CD4-positive, alpha-beta memory T cell (primary cell): Measurements from ENCODE around the gene MARK2. TPM values are rescaled to one million over a fixed set of nuclear protein-coding genes. Genes with fewer than 3 reads are reported as not detected.

ENCODE experiments used
- CTCF ChIA-PET: fragments of 350-600 bp; sonication (Branson Sonifier 250); formaldehyde crosslinking; loops from one replicate; lab custom pipeline; 2021; ENCODE audit warnings: inconsistent platforms; ENCODE audit not compliant: partially characterized antibody; lab: Charles Lee
- POLR2A ChIA-PET: fragments of 350-600 bp; sonication (Branson Sonifier 250); formaldehyde crosslinking; loops from one replicate; lab custom pipeline; 2021; ENCODE audit not compliant: partially characterized antibody; lab: Charles Lee
- DNase-seq, 5 donors: peaks; one replicate each; pipeline versions ENCODE4 v3.0.0 to v3.0.0-alpha.2; 2020 to 2022; ENCODE audit warnings: mixed read lengths in 1 of 5
- H3K27ac ChIP-seq: one replicate; pipeline ENCODE4 v1.7.0; 2013; ENCODE audit warnings: low read depth, low read length
- H3K27me3 ChIP-seq: 2 replicates; pipeline ENCODE4 v1.7.0; 2013; ENCODE audit warnings: mild to moderate bottlenecking, low read length, moderate library complexity; ENCODE audit not compliant: insufficient read depth
- H3K36me3 ChIP-seq: 2 replicates; pipeline ENCODE4 v1.7.0; 2013; ENCODE audit warnings: mild to moderate bottlenecking, low read length, moderate library complexity; ENCODE audit not compliant: insufficient read depth
- H3K4me1 ChIP-seq: 2 replicates; pipeline ENCODE4 v1.7.0; 2013; ENCODE audit warnings: mild to moderate bottlenecking, low read length, moderate library complexity; ENCODE audit not compliant: insufficient read depth
- H3K4me3 ChIP-seq, 2 donors: one replicate each; pipeline ENCODE4 v1.7.0; 2013; ENCODE audit warnings: low read length in 2 of 2, mild to moderate bottlenecking in 1 of 2
- H3K9me3 ChIP-seq, 2 donors: one replicate each; pipeline ENCODE4 v1.7.0; 2013; ENCODE audit warnings: low read length in 2 of 2, control low read depth in 1 of 2; ENCODE audit not compliant: control insufficient read depth in 1 of 2
- H3K27ac Mint-ChIP-seq, 7 donors: one replicate each; pipeline ENCODE4 v1.8.0; 2020 to 2021; ENCODE audit warnings: mixed read lengths in 7 of 7, mild to moderate bottlenecking in 6 of 7, inconsistent platforms in 3 of 7, moderate library complexity in 3 of 7
- H3K27me3 Mint-ChIP-seq, 2 donors: one replicate each; pipeline ENCODE4 v1.8.0; 2020 to 2021; ENCODE audit warnings: mixed read lengths in 2 of 2
- H3K36me3 Mint-ChIP-seq, 2 donors: one replicate each; pipeline ENCODE4 v1.8.0; 2020 to 2021; ENCODE audit warnings: mixed read lengths in 2 of 2, inconsistent platforms in 1 of 2, mild to moderate bottlenecking in 1 of 2
- H3K4me1 Mint-ChIP-seq, 4 donors: one replicate each; pipeline ENCODE4 v1.8.0; 2020 to 2021; ENCODE audit warnings: mixed read lengths in 4 of 4, mild to moderate bottlenecking in 1 of 4
- H3K4me3 Mint-ChIP-seq, 8 donors: one replicate each; pipeline ENCODE4 v1.8.0; 2020 to 2021; ENCODE audit warnings: mixed read lengths in 8 of 8, mild to moderate bottlenecking in 7 of 8, moderate library complexity in 6 of 8, inconsistent platforms in 3 of 8
- H3K9me3 Mint-ChIP-seq, 8 donors: one replicate each; pipeline ENCODE4 v1.8.0; 2020 to 2021; ENCODE audit warnings: mixed read lengths in 8 of 8, mild to moderate bottlenecking in 5 of 8, inconsistent platforms in 3 of 8, moderate library complexity in 1 of 8
- intact Hi-C: fragments of 100-400 bp; cut with micrococcal nuclease; formaldehyde crosslinking; loops from one replicate; pipeline ENCODE4 v1.15.1; 2023
- polyA plus RNA-seq, 2 donors: library from polyadenylated mRNA; unstranded; fragments of 300-500 nt; fragmentation: Illumina TruSeq; gene quantifications; one replicate each; pipeline ENCODE4 v1.2.3, GENCODE V29; 2021
- total RNA-seq, 2 experiments: library from RNA; stranded (reverse); gene quantifications; one replicate each; pipeline ENCODE4 v1.2.3, GENCODE V29; 2021

MARK2 gene
- total and polyA plus RNA-seq, 4 experiments from 2014 or later: 25.1 to 68.0 (median 60.4) TPM

DNA sequence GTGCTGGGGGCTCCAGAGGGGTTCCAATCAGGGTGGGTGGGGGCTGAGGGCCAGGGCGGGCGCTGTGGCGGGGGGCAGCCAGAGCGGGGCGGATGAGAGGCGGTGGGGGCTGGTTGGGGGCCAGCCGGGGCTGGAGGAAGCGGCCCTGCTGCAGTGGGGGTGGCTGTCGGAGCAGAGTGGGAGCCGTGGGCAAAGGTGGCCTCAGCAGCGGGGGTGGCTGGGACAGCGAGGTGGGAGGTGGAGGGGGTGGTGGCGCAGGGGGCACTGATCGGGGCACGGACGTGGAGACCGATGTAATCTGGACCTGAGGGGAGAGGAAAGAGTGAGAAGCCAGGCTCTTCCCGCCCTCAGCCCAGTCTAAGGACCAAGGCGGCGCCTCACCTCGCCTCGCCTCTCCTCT, 73.0 kb downstream of the MARK2 start:
- Histone ChIP-seq H3K36me3 (peaks cover 18% of the 10 kb centered on the region), H3K4me1 (peaks cover 14% of the 10 kb centered on the region), H3K27ac (no peak overlapping the region), H3K9me3 (no peaks in the 10 kb centered on the region), H3K4me3 (no peak overlapping the region), H3K27me3 (no peaks in the 10 kb centered on the region)
- H3K4me1 Mint-ChIP-seq: peaks cover 0 to 10% (median 3%) of the 10 kb centered on the region in 4 donors
- H3K27me3 Mint-ChIP-seq: no peaks in the 10 kb centered on the region
- peaks cover 0 to 14% of the 10 kb centered on the region in 2 donors for H3K36me3 Mint-ChIP-seq
- ChIA-PET CTCF (no interaction called here), POLR2A (no interaction called here)
- H3K9me3 Mint-ChIP-seq: no peaks in the 10 kb centered on the region
- DNase-seq: no peak
- intact Hi-C loops: no loop called here
- H3K4me3 Mint-ChIP-seq: no peak overlapping the region
- peak overlapping the region in 1 of 7 donors; percentile 72 for H3K27ac Mint-ChIP-seq

DNA sequence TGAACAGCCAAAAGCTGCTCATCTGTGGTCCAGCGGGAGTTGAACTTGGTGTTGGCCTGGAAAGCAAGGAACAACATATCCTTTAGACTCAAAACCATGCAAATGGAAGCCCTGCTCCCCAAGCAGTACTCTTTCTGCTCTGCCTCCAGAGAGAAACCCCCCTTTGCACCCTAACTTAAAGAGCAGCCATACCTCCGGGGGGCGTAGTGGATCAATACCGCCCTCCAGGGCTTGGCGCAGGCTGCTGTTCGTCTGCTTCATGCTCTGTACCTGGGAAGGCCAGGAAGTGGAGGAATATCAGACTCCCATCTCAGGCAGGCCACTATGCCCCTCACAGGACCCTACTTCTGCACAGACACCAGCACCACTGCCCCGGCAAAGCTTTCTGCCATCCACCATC, 73.8 kb downstream of the MARK2 start:
- no peak overlapping the region for H3K4me3 Mint-ChIP-seq
- H3K9me3 ChIP-seq: no peaks in the 10 kb centered on the region
- no peaks in the 10 kb centered on the region for H3K9me3 Mint-ChIP-seq
- H3K27me3 Mint-ChIP-seq: no peaks in the 10 kb centered on the region
- ChIA-PET POLR2A (no interaction called here), CTCF (interaction anchor here (2.0 kb wide), 1 partner anchor 12 kb away, joined by 4 read pairs; no protein-coding TSS in a partner anchor)
- peak overlapping the region in 1 of 7 donors; percentile 24 for H3K27ac Mint-ChIP-seq
- H3K36me3 Mint-ChIP-seq: peaks cover 0 to 13% of the 10 kb centered on the region in 2 donors
- H3K36me3 ChIP-seq: peaks cover 13% of the 10 kb centered on the region
- intact Hi-C loops: no loop called here
- peaks cover 1 to 12% (median 6%) of the 10 kb centered on the region in 4 donors for H3K4me1 Mint-ChIP-seq
- H3K4me1 ChIP-seq: peaks cover 19% of the 10 kb centered on the region
- H3K27ac ChIP-seq: no peak overlapping the region
- no peak overlapping the region for H3K4me3 ChIP-seq
- no peak for DNase-seq
- no peaks in the 10 kb centered on the region for H3K27me3 ChIP-seq

DNA sequence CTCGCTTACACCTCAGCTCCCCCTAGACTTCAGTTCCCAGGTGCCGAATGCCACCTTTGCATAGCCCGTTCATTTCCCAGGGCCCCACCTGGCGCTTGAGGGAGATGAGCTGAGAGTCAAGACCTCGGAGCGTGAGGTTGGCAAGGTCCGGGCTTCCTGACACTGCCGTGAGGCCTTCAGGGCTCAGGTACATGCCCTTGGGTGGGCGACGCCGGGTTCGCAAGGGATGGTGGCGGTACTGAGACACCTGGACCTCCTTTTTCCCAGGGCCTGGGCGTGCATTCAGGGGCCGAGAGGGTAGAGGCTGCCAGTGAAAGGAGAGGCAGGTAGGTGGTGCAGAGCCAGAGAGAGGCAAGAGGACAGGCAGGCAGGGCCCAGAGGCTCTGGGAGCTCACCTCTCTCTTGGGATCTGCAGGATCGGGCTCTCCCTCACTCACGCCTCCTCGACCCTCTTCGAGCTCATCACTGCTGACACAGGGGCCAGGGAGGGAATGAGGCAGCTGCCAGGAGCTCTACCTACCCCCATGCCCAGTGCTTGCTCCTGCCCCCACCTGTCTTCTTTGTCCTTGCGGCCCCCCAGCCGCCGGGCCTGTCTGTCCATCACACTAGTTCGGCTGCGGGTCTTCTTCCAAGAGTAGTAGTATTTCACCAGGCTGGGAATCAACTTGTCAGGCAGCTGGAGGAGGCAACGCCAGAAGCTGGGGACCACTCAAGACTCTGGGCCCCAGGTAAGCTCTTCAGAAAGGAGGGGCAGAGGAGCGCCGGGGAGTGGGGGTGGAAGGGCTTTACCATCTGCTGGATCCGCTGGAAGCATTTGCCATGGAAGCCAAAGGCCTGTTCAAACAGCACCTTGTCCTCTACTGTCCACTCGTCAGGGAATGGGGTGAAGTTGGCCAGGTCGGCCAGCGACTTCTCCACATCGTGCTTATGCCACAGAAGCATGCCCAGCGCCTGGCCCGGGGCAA, 75.2 kb downstream of the MARK2 start:
- no peak overlapping the region for H3K27ac Mint-ChIP-seq
- H3K27me3 ChIP-seq: no peaks in the 10 kb centered on the region
- peaks cover 28% of the 10 kb centered on the region for H3K4me1 ChIP-seq
- H3K36me3 Mint-ChIP-seq: peaks cover 0 to 12% of the 10 kb centered on the region in 2 donors
- CTCF ChIA-PET: interaction anchor here (0.9 to 2.0 kb wide), 3 partner anchors 13 to 239 kb away, joined by 3 to 10 read pairs (median 4); partner anchors contain the start of gene MARK2
- intact Hi-C loops: no loop called here
- no peaks in the 10 kb centered on the region for H3K9me3 Mint-ChIP-seq
- peaks cover 8 to 21% (median 12%) of the 10 kb centered on the region in 4 donors for H3K4me1 Mint-ChIP-seq
- H3K4me3 Mint-ChIP-seq: peak overlapping the region in 1 of 8 donors; percentile 20
- H3K4me3 ChIP-seq: no peak overlapping the region
- H3K9me3 ChIP-seq: no peaks in the 10 kb centered on the region
- no peak overlapping the region for H3K27ac ChIP-seq
- H3K27me3 Mint-ChIP-seq: no peaks in the 10 kb centered on the region
- POLR2A ChIA-PET: interaction anchor here (1.4 kb wide), 1 partner anchor 76 kb away, joined by 6 read pairs; the partner anchor contains the start of gene MARK2
- H3K36me3 ChIP-seq: peaks cover under 1% of the 10 kb centered on the region
- no peak for DNase-seq

DNA sequence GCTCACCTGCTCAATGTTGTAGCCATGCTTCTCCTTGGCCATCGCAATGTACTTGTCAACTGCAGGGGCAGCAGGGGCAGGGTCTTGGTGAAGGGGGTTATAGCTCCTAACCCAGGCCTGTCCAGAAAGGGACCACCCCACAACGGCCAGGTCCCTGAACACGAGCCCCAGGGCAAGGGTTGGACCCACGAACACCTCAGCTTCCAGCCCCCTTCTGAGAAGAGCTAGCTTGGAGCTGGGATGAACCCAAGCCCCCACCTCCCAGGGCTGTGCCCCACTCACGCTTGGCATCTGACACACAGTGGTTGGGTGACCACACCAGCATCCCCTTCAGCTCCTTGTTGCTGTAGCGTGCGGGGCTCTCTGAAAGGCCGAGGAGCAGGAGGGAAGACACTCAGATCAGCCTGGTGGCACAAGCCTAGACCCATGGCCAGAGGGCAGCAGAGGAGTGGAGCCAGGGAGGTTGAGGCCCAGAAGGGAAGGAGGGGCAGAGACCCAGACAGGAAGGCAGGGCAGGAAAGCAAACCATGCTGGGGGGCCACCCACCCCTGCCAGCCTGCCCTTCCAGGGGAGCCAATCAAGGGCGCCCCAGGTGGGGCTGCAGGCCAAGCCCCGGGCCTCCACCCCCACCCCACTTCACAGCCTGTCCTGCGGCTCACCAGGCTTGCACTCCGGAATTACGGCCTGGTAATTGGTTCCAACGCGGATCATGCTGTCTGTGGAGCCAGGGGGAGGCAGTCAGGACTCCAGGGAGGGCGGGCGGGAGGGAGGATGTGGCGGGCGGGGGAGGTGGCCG, 76.2 kb downstream of the MARK2 start:
- peaks cover 28% of the 10 kb centered on the region for H3K4me1 ChIP-seq
- H3K27me3 ChIP-seq: no peaks in the 10 kb centered on the region
- Mint-ChIP-seq H3K27ac (no peak overlapping the region), H3K9me3 (no peaks in the 10 kb centered on the region), H3K36me3 (peaks cover 0 to 8% of the 10 kb centered on the region in 2 donors), H3K27me3 (no peaks in the 10 kb centered on the region), H3K4me1 (peaks cover 8 to 26% (median 12%) of the 10 kb centered on the region in 4 donors), H3K4me3 (peak overlapping the region in 7 of 8 donors; percentile 22 to 59 (median 49))
- no peak for DNase-seq
- no peak overlapping the region for H3K27ac ChIP-seq
- ChIA-PET POLR2A (interaction anchor here (1.3 to 3.1 kb wide), 3 partner anchors 31 to 77 kb away, joined by 3 to 21 read pairs (median 6); partner anchors contain the start of gene MARK2), CTCF (interaction anchor here (1.0 to 2.0 kb wide), 3 partner anchors 14 to 79 kb away, joined by 4 to 10 read pairs (median 4); partner anchors contain the start of gene MARK2)
- no peaks in the 10 kb centered on the region for H3K36me3 ChIP-seq
- intact Hi-C loops: no loop called here
- no peak overlapping the region for H3K4me3 ChIP-seq
- no peaks in the 10 kb centered on the region for H3K9me3 ChIP-seq

DNA sequence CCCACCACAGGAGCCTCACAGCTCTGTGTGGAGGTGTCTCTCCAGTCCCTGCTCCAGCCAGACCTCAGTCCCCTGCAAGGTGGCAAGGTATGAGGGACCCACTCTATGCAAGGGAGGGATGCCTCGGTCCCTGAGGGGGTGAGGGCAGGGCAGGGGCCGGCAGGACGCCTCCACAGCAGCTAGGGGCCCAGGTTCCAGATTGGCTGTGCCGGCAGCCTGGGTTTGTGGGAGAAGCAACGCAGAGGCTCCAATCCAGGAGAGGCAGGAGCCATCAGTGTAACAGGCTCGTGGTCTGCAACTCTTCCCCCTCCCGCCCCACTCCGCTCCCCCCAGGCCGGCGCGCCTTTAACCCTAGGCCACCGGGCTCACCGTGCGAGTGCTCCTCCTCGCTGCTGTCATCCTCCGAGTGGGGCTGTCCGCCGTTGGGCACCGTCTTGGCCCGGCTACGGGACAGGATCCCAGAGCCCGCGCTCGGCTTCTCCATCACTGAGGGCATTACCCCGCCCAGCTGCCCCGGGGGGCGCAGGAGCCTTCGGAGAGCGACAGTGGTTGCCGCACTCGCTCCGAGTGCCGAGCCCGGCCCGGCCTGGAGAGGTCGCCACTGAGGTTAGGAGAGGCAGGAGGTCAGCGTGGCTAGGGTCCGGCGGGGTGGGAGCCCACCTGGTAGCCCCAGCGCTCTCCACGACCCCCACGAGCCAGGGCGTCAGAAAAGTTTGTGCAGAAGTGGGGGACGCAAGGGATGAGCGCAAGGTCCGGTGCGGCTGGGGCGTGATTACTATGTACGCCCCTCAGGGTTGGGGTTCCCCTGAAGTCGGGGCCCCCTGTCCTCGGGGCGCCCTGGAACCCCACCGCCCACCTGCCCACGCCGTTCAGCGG, 77.3 kb downstream of the MARK2 start:
- no peak for DNase-seq
- Histone ChIP-seq H3K9me3 (no peaks in the 10 kb centered on the region), H3K27ac (no peak overlapping the region), H3K27me3 (no peaks in the 10 kb centered on the region), H3K36me3 (no peaks in the 10 kb centered on the region), H3K4me1 (peaks cover 28% of the 10 kb centered on the region), H3K4me3 (peak overlapping the region in 1 of 2 donors; percentile 45)
- Mint-ChIP-seq H3K9me3 (no peaks in the 10 kb centered on the region), H3K27ac (peak overlapping the region in 2 of 7 donors; percentile 42 to 70), H3K4me1 (peaks cover 8 to 26% (median 12%) of the 10 kb centered on the region in 4 donors), H3K27me3 (no peaks in the 10 kb centered on the region), H3K4me3 (peak overlapping the region; percentile 72 to 87 (median 78)), H3K36me3 (peaks cover 0 to 3% of the 10 kb centered on the region in 2 donors)
- ChIA-PET POLR2A (interaction anchor here (1.3 to 3.1 kb wide), 3 partner anchors 9 to 77 kb away, joined by 3 to 21 read pairs (median 6); partner anchors contain the start of gene MARK2), CTCF (interaction anchor here (1.0 to 6.2 kb wide), 2 partner anchors 79 to 80 kb away, joined by 4 to 74 read pairs; partner anchors contain the start of gene MARK2)
- intact Hi-C loops: loop anchor here (2.0 kb wide), 1 partner anchor 23 kb away; the partner anchor contains the start of gene NAA40
